Cerebellar nuclear complex (tissue), 1 donor: ENCODE data around the gene GJB4.
"Not testable (repeated sequence)": the region's sequence is repeated elsewhere in the genome, so short reads cannot be mapped to it uniquely, and the experiment has no call there.

Source experiments
- DNase-seq, 2 experiments: peaks; one replicate each; lab custom pipeline; 2025; lab: John Stamatoyannopoulos, UW

Gene GJB4

GRCh38 chr1:34746785-34747637, 12.5 kb upstream of the GJB4 start:
- no peak for DNase-seq

- no peak for DNase-seq
Measured at GRCh38 chr1:34747638-34747941, 11.9 kb upstream of the GJB4 start.

GRCh38 chr1:34749992-34750391, 9.5 kb upstream of the GJB4 start:
- DNase-seq, result no peak

GRCh38 chr1:34750610-34751009, 8.9 kb upstream of the GJB4 start:
- DNase-seq, result no peak

GRCh38 chr1:34753163-34753562, 6.4 kb upstream of the GJB4 start:
- no peak for DNase-seq

GRCh38 chr1:34754964-34755637, 4.4 kb upstream of the GJB4 start, which contains the start of gene GJB5:
GJB5 (plus strand) TSS chr1:34755047; CDS start chr1:34757331, 2,284 bp downstream.
- DNase-seq, result no peak

GRCh38 chr1:34755961-34756360, 3.6 kb upstream of the GJB4 start:
- no peak for DNase-seq

- DNase-seq, result no peak
Measured at GRCh38 chr1:34757386-34757785, 2.2 kb upstream of the GJB4 start.

GRCh38 chr1:34758751-34759150, 789 bp upstream of the GJB4 start:
- DNase-seq, result no peak

GRCh38 chr1:34761176-34761761, 1.7 kb downstream of the GJB4 start:
- no peak for DNase-seq

GRCh38 chr1:34761776-34762307, 2.3 kb downstream of the GJB4 start:
- no peak for DNase-seq

- DNase-seq, result no peak
Measured at GRCh38 chr1:34762474-34763141, 3.1 kb downstream of the GJB4 start.

GRCh38 chr1:34763142-34763781, 3.7 kb downstream of the GJB4 start:
- no peak for DNase-seq

GRCh38 chr1:34768856-34769255, 9.3 kb downstream of the GJB4 start:
- DNase-seq, result no peak

GRCh38 chr1:34770891-34771504, 11.5 kb downstream of the GJB4 start:
- no peak for DNase-seq

- DNase-seq, result no peak
Measured at GRCh38 chr1:34771573-34772371, 12.2 kb downstream of the GJB4 start.

GRCh38 chr1:34773114-34773513, 13.6 kb downstream of the GJB4 start:
- not testable (repeated sequence) for DNase-seq

GRCh38 chr1:34774957-34775356, 15.4 kb downstream of the GJB4 start:
- DNase-seq, result no peak

- no peak for DNase-seq
Measured at GRCh38 chr1:34776911-34777310, 17.4 kb downstream of the GJB4 start.

- no peak for DNase-seq
Measured at GRCh38 chr1:34777519-34778321, 18.2 kb downstream of the GJB4 start.
